ENCODE results near the gene SLC39A8. TPM values are rescaled to one million over a fixed set of nuclear protein-coding genes. Genes with fewer than 3 reads are reported as not detected.

The SLC39A8 gene
- total and polyA plus RNA-seq, 11 donors, result 1.6 to 51.3 (median 2.9) TPM

DNA sequence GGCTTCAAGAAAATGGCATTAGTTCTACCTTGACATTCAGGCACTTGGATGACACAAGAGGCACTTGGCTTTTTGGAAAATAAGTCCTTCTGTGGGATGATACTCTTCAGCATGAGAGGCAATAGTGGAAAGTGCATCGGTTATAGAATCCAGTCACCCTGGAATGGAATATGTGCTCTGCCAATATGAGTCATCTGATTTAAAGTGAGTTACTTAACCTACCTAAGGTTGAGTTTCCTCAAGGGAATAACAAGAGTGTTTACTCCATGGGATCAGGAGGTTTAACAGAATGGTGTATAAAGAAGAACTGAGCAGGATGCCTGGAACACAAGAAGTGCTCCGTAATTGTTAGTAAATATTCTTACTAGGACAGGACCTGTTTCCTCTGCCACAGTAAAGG, 10.7 kb downstream of the SLC39A8 start:
- Histone ChIP-seq H3K36me3 (no peaks in the 10 kb centered on the region), H3K27me3 (no peaks in the 10 kb centered on the region), H3K9me3 (no peaks in the 10 kb centered on the region), H3K4me3 (no peak overlapping the region), H3K4me1 (no peaks in the 10 kb centered on the region), H3K27ac (no peak overlapping the region)
- 96 to 99% (median 97%) methylated on average over 2 of the region's 2 CpGs for WGBS, 4 donors
- ATAC-seq (no peak), DNase-seq (no peak)
- intact Hi-C loops (cut with DNase I), result no loop called here
- TF ChIP-seq, protein P1, sequence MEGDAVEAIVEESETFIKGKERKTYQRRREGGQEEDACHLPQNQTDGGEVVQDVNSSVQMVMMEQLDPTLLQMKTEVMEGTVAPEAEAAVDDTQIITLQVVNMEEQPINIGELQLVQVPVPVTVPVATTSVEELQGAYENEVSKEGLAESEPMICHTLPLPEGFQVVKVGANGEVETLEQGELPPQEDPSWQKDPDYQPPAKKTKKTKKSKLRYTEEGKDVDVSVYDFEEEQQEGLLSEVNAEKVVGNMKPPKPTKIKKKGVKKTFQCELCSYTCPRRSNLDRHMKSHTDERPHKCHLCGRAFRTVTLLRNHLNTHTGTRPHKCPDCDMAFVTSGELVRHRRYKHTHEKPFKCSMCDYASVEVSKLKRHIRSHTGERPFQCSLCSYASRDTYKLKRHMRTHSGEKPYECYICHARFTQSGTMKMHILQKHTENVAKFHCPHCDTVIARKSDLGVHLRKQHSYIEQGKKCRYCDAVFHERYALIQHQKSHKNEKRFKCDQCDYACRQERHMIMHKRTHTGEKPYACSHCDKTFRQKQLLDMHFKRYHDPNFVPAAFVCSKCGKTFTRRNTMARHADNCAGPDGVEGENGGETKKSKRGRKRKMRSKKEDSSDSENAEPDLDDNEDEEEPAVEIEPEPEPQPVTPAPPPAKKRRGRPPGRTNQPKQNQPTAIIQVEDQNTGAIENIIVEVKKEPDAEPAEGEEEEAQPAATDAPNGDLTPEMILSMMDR (IDR thresholded peaks at IDR 0.05), result no peak
- TF ChIP-seq POLR2A (IDR thresholded peaks at IDR 0.05), result no peak

- Histone ChIP-seq H3K4me1 (no peaks in the 10 kb centered on the region), H3K27ac (no peak overlapping the region), H3K36me3 (no peaks in the 10 kb centered on the region), H3K27me3 (no peaks in the 10 kb centered on the region), H3K4me3 (no peak overlapping the region), H3K9me3 (no peaks in the 10 kb centered on the region)
- WGBS, 4 donors, result 89 to 96% (median 91%) methylated on average over 3 of the region's 3 CpGs
- intact Hi-C loops (cut with DNase I), result no loop called here
- DNase-seq (no peak), ATAC-seq (no peak)
- no peak for TF ChIP-seq POLR2A (IDR thresholded peaks at IDR 0.05)
- TF ChIP-seq, protein P1 (IDR thresholded peaks at IDR 0.05), result no peak
Measured at GRCh38 chr4:102333787-102334186, 11.5 kb downstream of the SLC39A8 start.

- no peaks in the 10 kb centered on the region for H3K27me3 ChIP-seq
- H3K4me1 ChIP-seq, result peaks cover 0 to 6% (median 0%) of the 10 kb centered on the region in 12 donors
- H3K36me3 ChIP-seq, result no peaks in the 10 kb centered on the region
- ATAC-seq (no peak), DNase-seq (no peak)
- no peak overlapping the region for H3K27ac ChIP-seq
- H3K4me3 ChIP-seq, result no peak overlapping the region
- WGBS, 4 donors, result 61 to 73% (median 70%) methylated on average over 1 of the region's 1 CpG
- TF ChIP-seq, protein P1 (IDR thresholded peaks at IDR 0.05), result no peak
- TF ChIP-seq POLR2A (IDR thresholded peaks at IDR 0.05), result no peak
- intact Hi-C loops (cut with DNase I), result no loop called here
- no peaks in the 10 kb centered on the region for H3K9me3 ChIP-seq
Measured at GRCh38 chr4:102328045-102328444, 17.2 kb downstream of the SLC39A8 start.

GRCh38 chr4:102326951-102327350, 18.3 kb downstream of the SLC39A8 start:
- H3K27me3 ChIP-seq, result no peaks in the 10 kb centered on the region
- ATAC-seq, result no peak
- H3K9me3 ChIP-seq, result no peaks in the 10 kb centered on the region
- no peaks in the 10 kb centered on the region for H3K36me3 ChIP-seq
- no peak overlapping the region for H3K4me3 ChIP-seq
- no peak for DNase-seq
- 91 to 98% (median 97%) methylated on average over 3 of the region's 3 CpGs for WGBS, 4 donors
- TF ChIP-seq, protein P1 (IDR thresholded peaks at IDR 0.05), result no peak
- no peak for TF ChIP-seq POLR2A (IDR thresholded peaks at IDR 0.05)
- no peak overlapping the region for H3K27ac ChIP-seq
- peaks cover 0 to 6% (median 0%) of the 10 kb centered on the region in 12 donors for H3K4me1 ChIP-seq
- intact Hi-C loops (cut with DNase I), result no loop called here

Data from heart left ventricle (tissue), 16 donors.